ENCODE data around the gene EAF2.
"Not testable (repeated sequence)": the region's sequence is repeated elsewhere in the genome, so short reads cannot be mapped to it uniquely, and the experiment has no call there.

EAF2 gene

GRCh38 chr3:121857778-121858177 is 22.8 kb downstream of the EAF2 start:
- in situ Hi-C loops (cut with MboI; ENCODE audit: low sequenced_read_pairs): not testable (repeated sequence)

- in situ Hi-C loops (cut with MboI; ENCODE audit: low sequenced_read_pairs): not testable (repeated sequence)
These were observed 28.2 kb downstream of the EAF2 start for GRCh38 chr3:121863247-121863646.

- in situ Hi-C loops (cut with MboI; ENCODE audit: low sequenced_read_pairs): no loop called here
These were observed 28.8 kb downstream of the EAF2 start for GRCh38 chr3:121863801-121864200.

GRCh38 chr3:121869736-121870135 is 34.7 kb downstream of the EAF2 start:
- in situ Hi-C loops (cut with MboI; ENCODE audit: low sequenced_read_pairs): no loop called here

- in situ Hi-C loops (cut with MboI; ENCODE audit: low sequenced_read_pairs): no loop called here
These were observed 35.7 kb downstream of the EAF2 start for GRCh38 chr3:121870717-121871116.

- in situ Hi-C loops (cut with MboI; ENCODE audit: low sequenced_read_pairs): no loop called here
These were observed 36.4 kb downstream of the EAF2 start for GRCh38 chr3:121871430-121871829.

GRCh38 chr3:121878411-121878810 is 43.4 kb downstream of the EAF2 start:
- in situ Hi-C loops (cut with MboI; ENCODE audit: low sequenced_read_pairs): no loop called here

GRCh38 chr3:121883507-121883906 is 48.5 kb downstream of the EAF2 start:
- in situ Hi-C loops (cut with MboI; ENCODE audit: low sequenced_read_pairs): no loop called here

GRCh38 chr3:121885386-121885785 is 50.4 kb downstream of the EAF2 start:
- in situ Hi-C loops (cut with MboI; ENCODE audit: low sequenced_read_pairs): no loop called here

- in situ Hi-C loops (cut with MboI; ENCODE audit: low sequenced_read_pairs): no loop called here
These were observed 59.4 kb downstream of the EAF2 start, which contains the start of gene SLC15A2 for GRCh38 chr3:121894301-121894990. Gene SLC15A2, plus strand, starts transcription at chr3:121894401. Its CDS starts 76 bp downstream, at chr3:121894477.

GRCh38 chr3:121895121-121895520 is 60.1 kb downstream of the EAF2 start:
- in situ Hi-C loops (cut with MboI; ENCODE audit: low sequenced_read_pairs): no loop called here

GRCh38 chr3:121895736-121896135 is 60.7 kb downstream of the EAF2 start:
- in situ Hi-C loops (cut with MboI; ENCODE audit: low sequenced_read_pairs): no loop called here

GRCh38 chr3:121896823-121897222 is 61.8 kb downstream of the EAF2 start:
- in situ Hi-C loops (cut with MboI; ENCODE audit: low sequenced_read_pairs): no loop called here

- in situ Hi-C loops (cut with MboI; ENCODE audit: low sequenced_read_pairs): no loop called here
These were observed 62.3 kb downstream of the EAF2 start for GRCh38 chr3:121897296-121897695.

- in situ Hi-C loops (cut with MboI; ENCODE audit: low sequenced_read_pairs): no loop called here
These were observed 78.4 kb downstream of the EAF2 start for GRCh38 chr3:121913305-121913990.

GRCh38 chr3:121914081-121914998 is 79.3 kb downstream of the EAF2 start:
- in situ Hi-C loops (cut with MboI; ENCODE audit: low sequenced_read_pairs): no loop called here

GRCh38 chr3:121916189-121916588 is 81.2 kb downstream of the EAF2 start:
- in situ Hi-C loops (cut with MboI; ENCODE audit: low sequenced_read_pairs): no loop called here

GRCh38 chr3:121918779-121919483 is 83.9 kb downstream of the EAF2 start:
- in situ Hi-C loops (cut with MboI; ENCODE audit: low sequenced_read_pairs): no loop called here

GRCh38 chr3:121924734-121925133 is 89.7 kb downstream of the EAF2 start:
- in situ Hi-C loops (cut with MboI; ENCODE audit: low sequenced_read_pairs): no loop called here

- in situ Hi-C loops (cut with MboI; ENCODE audit: low sequenced_read_pairs): no loop called here
These were observed 91.4 kb downstream of the EAF2 start for GRCh38 chr3:121926380-121926779.

All from HL-60/S4 treated with retinoic acid at 250 ng/mL for 4 days and 3 days (cell line).